Activated CD8-positive, alpha-beta memory T cell treated with anti-CD3 and anti-CD28 coated beads, Interleukin-2, amount 10 ng/mL, durations not matched to agents 7 days and 5 days (primary cell): ENCODE data around the gene MLH3. TPM values are rescaled to one million over a fixed set of nuclear protein-coding genes. Genes with fewer than 3 reads are reported as not detected.

ENCODE experiments used
- ATAC-seq: fragments of 150-1000 bp; cut with Tn5 transposase; one replicate; pipeline ENCODE4 v1.10.0; 2021; ENCODE audit warnings: moderate library complexity
- CTCF ChIA-PET: fragments of 350-600 bp; sonication (Branson Sonifier 250); formaldehyde crosslinking; loops from one replicate; lab custom pipeline; 2021; ENCODE audit warnings: antibody characterized with exemption; lab: Charles Lee
- DNase-seq: peaks from one replicate; pipeline ENCODE4 v3.0.0-alpha.2; 2020
- H3K27ac Mint-ChIP-seq: one replicate; pipeline ENCODE4 v1.8.0; 2021; ENCODE audit warnings: mild to moderate bottlenecking, mixed read lengths
- H3K27me3 Mint-ChIP-seq: one replicate; pipeline ENCODE4 v1.8.0; 2021; ENCODE audit warnings: mixed read lengths
- H3K36me3 Mint-ChIP-seq: one replicate; pipeline ENCODE4 v1.8.0; 2021; ENCODE audit warnings: mild to moderate bottlenecking, mixed read lengths
- H3K4me1 Mint-ChIP-seq: one replicate; pipeline ENCODE4 v1.8.0; 2021; ENCODE audit warnings: mixed read lengths
- H3K4me3 Mint-ChIP-seq: one replicate; pipeline ENCODE4 v1.8.0; 2021; ENCODE audit warnings: mild to moderate bottlenecking, moderate library complexity, mixed read lengths
- H3K9me3 Mint-ChIP-seq: one replicate; pipeline ENCODE4 v1.8.0; 2022; ENCODE audit warnings: low read depth, mixed read lengths
- total RNA-seq, 2 experiments: library from RNA; stranded (reverse); gene quantifications; one replicate each; pipeline ENCODE4 v1.2.3, GENCODE V29; 2021

Gene MLH3
- total RNA-seq, 2 experiments from 2014 or later, result 15.1 to 16.2 TPM

GRCh38 chr14:74977901-74978385, 73.3 kb downstream of the MLH3 start:
- H3K36me3 Mint-ChIP-seq, result no peaks in the 10 kb centered on the region
- ATAC-seq (no peak), DNase-seq (no peak)
- H3K4me1 Mint-ChIP-seq, result peaks cover 9% of the 10 kb centered on the region
- H3K27ac Mint-ChIP-seq, result no peak overlapping the region
- H3K4me3 Mint-ChIP-seq, result no peak overlapping the region
- H3K27me3 Mint-ChIP-seq, result no peaks in the 10 kb centered on the region
- CTCF ChIA-PET, result interaction anchor here (1.0 kb wide), 1 partner anchor 33 kb away, joined by 3 read pairs; no protein-coding TSS in a partner anchor
- H3K9me3 Mint-ChIP-seq, result no peaks in the 10 kb centered on the region

GRCh38 chr14:74977164-74977900, 73.9 kb downstream of the MLH3 start:
- Mint-ChIP-seq H3K4me3 (no peak overlapping the region), H3K27ac (no peak overlapping the region)
- no peak for ATAC-seq

GRCh38 chr14:74976264-74977113, 74.8 kb downstream of the MLH3 start:
- no peaks in the 10 kb centered on the region for H3K27me3 Mint-ChIP-seq
- no peak overlapping the region for H3K4me3 Mint-ChIP-seq

More at GRCh38 chr14:74977164-74977900, 73.9 kb downstream of the MLH3 start:
- Mint-ChIP-seq H3K9me3 (no peaks in the 10 kb centered on the region), H3K36me3 (no peaks in the 10 kb centered on the region), H3K4me1 (peaks cover 11% of the 10 kb centered on the region), H3K27me3 (no peaks in the 10 kb centered on the region)
- no peak for DNase-seq
- CTCF ChIA-PET, result interaction anchor here (1.0 to 1.5 kb wide), 2 partner anchors 32 to 91 kb away, joined by 3 read pairs; no protein-coding TSS in a partner anchor

GRCh38 chr14:74975059-74975810, 76.0 kb downstream of the MLH3 start:
- no peaks in the 10 kb centered on the region for H3K36me3 Mint-ChIP-seq
- DNase-seq (no peak), ATAC-seq (no peak)
- H3K9me3 Mint-ChIP-seq, result no peaks in the 10 kb centered on the region
- no peaks in the 10 kb centered on the region for H3K27me3 Mint-ChIP-seq
- no peak overlapping the region for H3K4me3 Mint-ChIP-seq
- H3K4me1 Mint-ChIP-seq, result peaks cover 9% of the 10 kb centered on the region
- H3K27ac Mint-ChIP-seq, result no peak overlapping the region
- CTCF ChIA-PET, result interaction anchor here (1.0 to 3.9 kb wide), 3 partner anchors 9 to 29 kb away, joined by 3 to 20 read pairs (median 3); no protein-coding TSS in a partner anchor

More at GRCh38 chr14:74976264-74977113, 74.8 kb downstream of the MLH3 start:
- H3K4me1 Mint-ChIP-seq, result peaks cover 11% of the 10 kb centered on the region
- H3K36me3 Mint-ChIP-seq, result no peaks in the 10 kb centered on the region
- no peak overlapping the region for H3K27ac Mint-ChIP-seq
- DNase-seq (no peak), ATAC-seq (no peak)
- CTCF ChIA-PET, result interaction anchor here (1.1 to 1.5 kb wide), 2 partner anchors 8 to 92 kb away, joined by 3 read pairs; no protein-coding TSS in a partner anchor
- no peaks in the 10 kb centered on the region for H3K9me3 Mint-ChIP-seq

- ATAC-seq (no peak), DNase-seq (no peak)
- Mint-ChIP-seq H3K9me3 (no peaks in the 10 kb centered on the region), H3K27me3 (no peaks in the 10 kb centered on the region), H3K4me3 (no peak overlapping the region), H3K4me1 (peaks cover 9% of the 10 kb centered on the region), H3K36me3 (no peaks in the 10 kb centered on the region), H3K27ac (no peak overlapping the region)
- CTCF ChIA-PET, result interaction anchor here (1.0 to 3.9 kb wide), 2 partner anchors 11 to 29 kb away, joined by 3 to 20 read pairs; no protein-coding TSS in a partner anchor
Observed at GRCh38 chr14:74974364-74975058, 76.8 kb downstream of the MLH3 start.

- CTCF ChIA-PET, result interaction anchor here (1.0 to 3.9 kb wide), 3 partner anchors 10 to 32 kb away, joined by 3 to 20 read pairs (median 4); no protein-coding TSS in a partner anchor
- peaks cover 9% of the 10 kb centered on the region for H3K4me1 Mint-ChIP-seq
- no peaks in the 10 kb centered on the region for H3K36me3 Mint-ChIP-seq
- no peak overlapping the region for H3K4me3 Mint-ChIP-seq
- no peaks in the 10 kb centered on the region for H3K9me3 Mint-ChIP-seq
- H3K27ac Mint-ChIP-seq, result no peak overlapping the region
- H3K27me3 Mint-ChIP-seq, result peaks cover 2% of the 10 kb centered on the region
- no peak for ATAC-seq
- no peak for DNase-seq
Observed at GRCh38 chr14:74973905-74974363, 77.3 kb downstream of the MLH3 start.

- no peaks in the 10 kb centered on the region for H3K9me3 Mint-ChIP-seq
- H3K27ac Mint-ChIP-seq, result no peak overlapping the region
- DNase-seq (peak; percentile 72), ATAC-seq (peak; percentile 94)
- no peak overlapping the region for H3K4me3 Mint-ChIP-seq
- peaks cover 9% of the 10 kb centered on the region for H3K4me1 Mint-ChIP-seq
- H3K27me3 Mint-ChIP-seq, result peaks cover 4% of the 10 kb centered on the region
- CTCF ChIA-PET, result interaction anchor here (1.0 to 3.9 kb wide), 3 partner anchors 9 to 32 kb away, joined by 3 to 20 read pairs (median 4); no protein-coding TSS in a partner anchor
- no peaks in the 10 kb centered on the region for H3K36me3 Mint-ChIP-seq
Observed at GRCh38 chr14:74973003-74973653, 78.1 kb downstream of the MLH3 start.

- no peak overlapping the region for H3K4me3 Mint-ChIP-seq
- peaks cover 5% of the 10 kb centered on the region for H3K4me1 Mint-ChIP-seq
- no peaks in the 10 kb centered on the region for H3K36me3 Mint-ChIP-seq
- peaks cover 28% of the 10 kb centered on the region for H3K27me3 Mint-ChIP-seq
- no peak for ATAC-seq
- CTCF ChIA-PET, result interaction anchor here (1.0 to 1.2 kb wide), 2 partner anchors 27 to 108 kb away, joined by 3 to 4 read pairs; no protein-coding TSS in a partner anchor
- no peak for DNase-seq
- H3K9me3 Mint-ChIP-seq, result no peaks in the 10 kb centered on the region
- no peak overlapping the region for H3K27ac Mint-ChIP-seq
Observed at GRCh38 chr14:74968811-74969210, 82.5 kb downstream of the MLH3 start.

GRCh38 chr14:74965486-74966153, 85.6 kb downstream of the MLH3 start:
- no peak for ATAC-seq
- Mint-ChIP-seq H3K36me3 (no peaks in the 10 kb centered on the region), H3K27ac (no peak overlapping the region), H3K27me3 (peaks cover 32% of the 10 kb centered on the region), H3K4me1 (peaks cover 5% of the 10 kb centered on the region), H3K9me3 (no peaks in the 10 kb centered on the region), H3K4me3 (no peak overlapping the region)
- CTCF ChIA-PET, result interaction anchor here (1.4 to 2.7 kb wide), 4 partner anchors 20 to 123 kb away, joined by 3 to 13 read pairs (median 8); no protein-coding TSS in a partner anchor
- DNase-seq, result no peak

- H3K27ac Mint-ChIP-seq, result no peak overlapping the region
Observed at GRCh38 chr14:74964787-74965485, 86.3 kb downstream of the MLH3 start.

More at GRCh38 chr14:74964787-74965485, 86.3 kb downstream of the MLH3 start:
- DNase-seq, result no peak
- CTCF ChIA-PET, result interaction anchor here (1.3 to 2.7 kb wide), 6 partner anchors 8 to 333 kb away, joined by 3 to 13 read pairs (median 4); no protein-coding TSS in a partner anchor
- H3K27me3 Mint-ChIP-seq, result peaks cover 32% of the 10 kb centered on the region
- no peak overlapping the region for H3K4me3 Mint-ChIP-seq
- H3K9me3 Mint-ChIP-seq, result no peaks in the 10 kb centered on the region
- peaks cover 5% of the 10 kb centered on the region for H3K4me1 Mint-ChIP-seq
- H3K36me3 Mint-ChIP-seq, result no peaks in the 10 kb centered on the region
- no peak for ATAC-seq
